H1 (cell line): ENCODE measurements around the gene PRKD1. TPM values are rescaled to one million over a fixed set of nuclear protein-coding genes. Genes with fewer than 3 reads are reported as not detected.

Experiments used
- BCL11A ChIP-seq, 2 experiments: IDR thresholded peaks; one replicate each; pipeline ENCODE4 v1.6.1; 2011; ENCODE audit warnings: low read depth in 2 of 2, low read length in 2 of 2, mild to moderate bottlenecking in 2 of 2
- POLR2A ChIP-seq, 2 experiments: IDR thresholded peaks; 1 replicate in 1 of 2; 2 replicates in 1 of 2; pipeline ENCODE4 v1.6.1; 2011; ENCODE audit warnings: low read depth in 2 of 2, low read length in 2 of 2, mild to moderate bottlenecking in 2 of 2; ENCODE audit errors: control extremely low read depth in 1 of 2
- RAD21 ChIP-seq, 2 experiments: IDR thresholded peaks in 1 of 2; conservative IDR thresholded peaks in 1 of 2; 2 replicates each; pipeline ENCODE4 v1.6.1; 2011; ENCODE audit warnings: low read depth in 2 of 2, low read length in 2 of 2, improper control_type of control experiment in 1 of 2, inconsistent platforms in 1 of 2, mild to moderate bottlenecking in 1 of 2, moderate library complexity in 1 of 2
- RXRA ChIP-seq: IDR thresholded peaks from 2 replicates; pipeline ENCODE4 v1.6.1; 2011; ENCODE audit warnings: low read depth, mild to moderate bottlenecking, low read length, moderate library complexity; ENCODE audit not compliant: insufficient read depth
- SIX5 ChIP-seq: IDR thresholded peaks from 2 replicates; pipeline ENCODE4 v1.6.1; 2011; ENCODE audit warnings: mild to moderate bottlenecking, low read depth, low read length
- polyA plus RNA-seq, 7 experiments: library from polyadenylated mRNA; depleted of rRNA in 3 of 7; stranded (reverse) in 5 of 7; unstranded in 2 of 7; fragments of >200 nt in 5 of 7; fragments of 200-250 nt in 2 of 7; gene quantifications; 1 replicate in 5 of 7; 2 replicates in 1 of 7; 4 replicates in 1 of 7; pipeline versions ENCODE4 v1.2.1 to v1.2.3, GENCODE V29; 2011 to 2013; ENCODE audit warnings: missing spikeins in 2 of 7, mixed read lengths in 2 of 7
- total RNA-seq: library from RNA; stranded (reverse); fragmentation: NEBNext Ultra II Directional; extraction: Animal tissue kit (Norgen Biotek cat#: 25700); gene quantifications from 2 replicates; pipeline ENCODE4 v1.2.1, GENCODE V29; 2021

Gene PRKD1
- total and polyA plus RNA-seq, 2 of the 8 experiments (the other 6 are each of a cell fraction or from before 2014, with no cell fraction given) = 3.6 to 6.8 TPM

DNA sequence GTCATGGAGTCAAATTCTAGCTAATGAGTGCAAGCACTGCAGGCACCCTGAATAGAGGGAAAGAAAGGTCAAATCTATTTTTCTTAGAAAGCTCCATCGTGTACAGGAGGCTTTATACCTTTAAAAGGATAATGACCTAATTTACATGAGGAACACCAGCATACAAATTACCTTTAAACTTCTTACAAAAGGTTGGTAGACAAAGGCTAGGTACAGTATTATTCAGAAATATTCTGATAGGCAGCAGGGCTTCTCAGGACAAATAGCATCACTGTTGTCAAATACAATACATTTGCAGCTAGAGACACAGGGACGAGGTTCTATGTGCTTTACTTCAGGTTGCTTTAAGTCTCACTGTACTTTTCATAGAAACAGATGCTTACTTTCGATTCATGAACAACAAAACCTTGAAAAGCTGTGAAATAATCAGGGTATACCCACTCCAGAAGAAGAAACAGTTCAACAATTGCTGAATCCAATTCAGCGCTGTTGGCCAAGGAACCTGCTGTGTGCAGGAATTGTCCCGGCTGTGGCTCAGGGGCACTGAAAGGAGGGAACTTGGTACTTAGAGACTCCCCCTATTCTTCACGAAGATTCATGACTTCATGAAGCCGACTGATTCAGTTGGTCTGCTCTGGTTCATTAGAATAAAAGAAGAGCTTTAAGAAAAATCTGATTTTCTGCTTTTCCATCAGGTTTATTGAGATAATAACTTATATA is 252.9 kb downstream of the PRKD1 start (continued):
- TF ChIP-seq BCL11A (IDR thresholded peaks at IDR 0.05; ENCODE audit: low read depth in 2 of 2, low read length in 2 of 2) (no peak), POLR2A (IDR thresholded peaks at IDR 0.05; ENCODE audit: control extremely low read depth in 1 of 2, low read depth in 2 of 2, low read length in 2 of 2) (no peak), RAD21 (IDR thresholded peaks at IDR 0.05 in 1 of 2, conservative IDR thresholded peaks at IDR 0.05 in 1 of 2; ENCODE audit: low read depth in 2 of 2, low read length in 2 of 2) (no peak), SIX5 (no peak), RXRA (no peak)
